MCF 10A (cell line): ENCODE data around the gene OCEL1. TPM values are rescaled to one million over a fixed set of nuclear protein-coding genes. Genes with fewer than 3 reads are reported as not detected.
"Not testable (repeated sequence)": the region's sequence is repeated elsewhere in the genome, so short reads cannot be mapped to it uniquely, and the experiment has no call there.

ENCODE experiments used
- BruUV-seq: library from RNA; stranded (reverse); fragments of 400-500 nt; replicated peaks from 2 replicates; lab custom pipeline; 2021; lab: Mats Ljungman, UMichigan
- CTCF ChIA-PET: fragments of 300-600 bp; sonication (Branson Sonifier 250); formaldehyde crosslinking; extraction: SDS; loops from one replicate; lab custom pipeline; 2021; ENCODE audit warnings: antibody characterized with exemption, inconsistent platforms; lab: Yijun Ruan, JAX
- POLR2A ChIA-PET: fragments of 300-600, 350-650 bp; sonication (Branson Sonifier 250); formaldehyde crosslinking; extraction: SDS; loops from one replicate; lab custom pipeline; 2020; ENCODE audit warnings: antibody characterized with exemption, inconsistent platforms; lab: Yijun Ruan, JAX
- DNase-seq: peaks from one replicate; pipeline ENCODE4 v3.0.0-alpha.2; 2018; ENCODE audit not compliant: unreplicated experiment
- H3K27ac Mint-ChIP-seq: one replicate; pipeline ENCODE4 v1.8.0; 2022; ENCODE audit warnings: mild to moderate bottlenecking, low read depth, mixed read lengths; ENCODE audit not compliant: unreplicated experiment
- H3K27me3 Mint-ChIP-seq: one replicate; pipeline ENCODE4 v1.8.0; 2022; ENCODE audit warnings: mixed read lengths; ENCODE audit not compliant: insufficient read depth, unreplicated experiment
- H3K36me3 Mint-ChIP-seq: one replicate; pipeline ENCODE4 v1.8.0; 2022; ENCODE audit warnings: mild to moderate bottlenecking, moderate library complexity, mixed read lengths; ENCODE audit not compliant: insufficient read depth, unreplicated experiment
- H3K4me1 Mint-ChIP-seq: one replicate; pipeline ENCODE4 v1.8.0; 2022; ENCODE audit warnings: mixed read lengths; ENCODE audit not compliant: insufficient read depth, unreplicated experiment
- H3K4me3 Mint-ChIP-seq: one replicate; pipeline ENCODE4 v1.8.0; 2022; ENCODE audit warnings: mild to moderate bottlenecking, moderate library complexity, mixed read lengths; ENCODE audit not compliant: unreplicated experiment
- H3K9me3 Mint-ChIP-seq: one replicate; pipeline ENCODE4 v1.8.0; 2022; ENCODE audit warnings: mixed read lengths; ENCODE audit not compliant: unreplicated experiment
- CTCF ChIP-seq: fragments of 200-600 bp; IDR thresholded peaks from one replicate; pipeline ENCODE4 v1.8.0; 2022; ENCODE audit warnings: antibody characterized with exemption, mild to moderate bottlenecking; ENCODE audit not compliant: unreplicated experiment
- intact Hi-C: fragments of 100-400 bp; cut with micrococcal nuclease; formaldehyde crosslinking; loops from 2 replicates; pipeline ENCODE4 v1.14.1; 2022
- total RNA-seq: library from RNA; stranded (reverse); gene quantifications from 2 replicates; pipeline ENCODE4 v1.2.3, GENCODE V29; 2022

OCEL1 gene
- total RNA-seq, 1 experiment from 2014 or later = 14.3 TPM

DNA sequence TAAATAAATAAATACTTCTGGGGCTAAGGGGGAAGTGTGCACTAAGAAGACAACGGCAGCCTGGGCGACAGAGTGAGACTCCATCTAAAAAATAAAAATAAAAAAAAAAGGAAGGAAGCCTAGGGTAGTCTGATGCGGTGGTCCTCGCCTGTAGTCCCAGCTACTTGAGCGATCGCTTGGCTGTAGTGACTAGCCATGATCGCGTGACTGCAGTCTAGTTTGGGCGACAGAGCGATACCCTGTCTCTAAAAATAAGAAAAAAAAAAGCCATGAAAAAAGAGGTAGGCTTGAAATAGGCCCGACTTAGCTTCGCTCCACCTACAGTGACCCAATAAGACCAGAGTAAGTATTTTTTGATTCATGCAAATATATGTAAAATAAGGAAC is 40.6 kb downstream of the OCEL1 start:
- no peak for TF ChIP-seq CTCF
- Mint-ChIP-seq H3K4me1 (peaks cover 6% of the 10 kb centered on the region), H3K36me3 (peaks cover 35% of the 10 kb centered on the region), H3K27ac (peak overlapping the region; percentile 93), H3K4me3 (no peak overlapping the region), H3K27me3 (no peaks in the 10 kb centered on the region), H3K9me3 (peaks cover 7% of the 10 kb centered on the region)
- DNase-seq = no peak
- no TSS peak for BruUV-seq
- CTCF ChIA-PET = interaction anchor here (0.6 to 2.1 kb wide), 3 partner anchors 17 to 696 kb away, joined by 3 to 18 read pairs (median 5); no protein-coding TSS in a partner anchor
- intact Hi-C loops = no loop called here
- POLR2A ChIA-PET = interaction anchor here (0.6 to 2.9 kb wide), 21 partner anchors 11 to 315 kb away, joined by 3 to 21 read pairs (median 7); partner anchors contain the start of genes ANKLE1, DDA1, MYO9B and NR2F6

- Mint-ChIP-seq H3K4me3 (peak within 1 kb of the TSS; percentile 84), H3K27ac (peak within 1 kb of the TSS; percentile 93), H3K27me3 (no peaks in the 10 kb centered on the region), H3K36me3 (peaks cover 41% of the 10 kb centered on the region), H3K4me1 (peaks cover 6% of the 10 kb centered on the region), H3K9me3 (peaks cover 7% of the 10 kb centered on the region)
- ChIA-PET POLR2A (interaction anchor here (0.6 to 2.9 kb wide), 24 partner anchors 12 to 315 kb away, joined by 3 to 21 read pairs (median 6); partner anchors contain the start of genes ANKLE1, DDA1, MVB12A and MYO9B), CTCF (interaction anchor here (0.6 to 2.1 kb wide), 5 partner anchors 14 to 531 kb away, joined by 3 to 18 read pairs (median 5); partner anchors contain the start of gene ANKLE1)
- intact Hi-C loops = no loop called here
- peak; percentile 99 for DNase-seq
- TF ChIP-seq CTCF = no peak
- no TSS peak for BruUV-seq
Measured at GRCh38 chr19:17266975-17267788, 41.2 kb downstream of the OCEL1 start, which contains the start of gene BABAM1. Gene BABAM1 (plus strand): TSS chr19:17267443. CDS start chr19:17268807, 1,364 bp downstream.

GRCh38 chr19:17268754-17269153 is 42.7 kb downstream of the OCEL1 start:
- Mint-ChIP-seq H3K27ac (no peak overlapping the region), H3K36me3 (peaks cover 50% of the 10 kb centered on the region), H3K4me3 (peak overlapping the region; percentile 84), H3K4me1 (peaks cover 6% of the 10 kb centered on the region), H3K9me3 (peaks cover 7% of the 10 kb centered on the region), H3K27me3 (no peaks in the 10 kb centered on the region)
- no peak for TF ChIP-seq CTCF
- ChIA-PET POLR2A (interaction anchor here (0.7 to 2.3 kb wide), 4 partner anchors 20 to 609 kb away, joined by 3 to 21 read pairs (median 5); no protein-coding TSS in a partner anchor), CTCF (no interaction called here)
- intact Hi-C loops = no loop called here
- no peak for DNase-seq
- no TSS peak for BruUV-seq

GRCh38 chr19:17274892-17275291 is 48.9 kb downstream of the OCEL1 start:
- H3K27ac Mint-ChIP-seq, H3K9me3 Mint-ChIP-seq, BruUV-seq, H3K4me1 Mint-ChIP-seq, POLR2A ChIA-PET, DNase-seq, intact Hi-C loops, H3K4me3 Mint-ChIP-seq, H3K27me3 Mint-ChIP-seq: not testable (repeated sequence)
- peaks cover 69% of the 10 kb centered on the region for H3K36me3 Mint-ChIP-seq
- CTCF ChIA-PET = interaction anchor here (0.6 kb wide), 1 partner anchor 296 kb away, joined by 3 read pairs; no protein-coding TSS in a partner anchor
